ENCODE measurements around the gene KCNV2.

DNA sequence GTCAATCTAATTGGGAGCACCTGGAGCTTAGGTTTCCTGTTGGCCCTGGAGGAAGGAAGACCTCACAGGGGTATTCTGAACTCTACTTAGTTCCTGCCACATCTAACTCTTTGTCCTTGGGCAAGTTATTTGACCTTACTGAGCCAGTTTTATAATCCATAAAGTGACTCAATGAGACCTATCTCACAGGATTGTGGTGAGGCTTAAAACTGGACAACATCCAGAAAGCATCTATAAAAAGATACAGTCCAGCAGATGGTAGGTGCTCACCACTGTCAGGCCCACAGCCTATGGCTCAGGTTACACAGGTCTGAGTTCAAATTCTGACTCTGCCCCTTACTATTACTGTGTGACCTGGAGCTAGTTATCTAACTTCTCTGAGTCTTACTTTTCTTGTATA lies 23.3 kb downstream of the KCNV2 start:
- TF ChIP-seq, protein P1, sequence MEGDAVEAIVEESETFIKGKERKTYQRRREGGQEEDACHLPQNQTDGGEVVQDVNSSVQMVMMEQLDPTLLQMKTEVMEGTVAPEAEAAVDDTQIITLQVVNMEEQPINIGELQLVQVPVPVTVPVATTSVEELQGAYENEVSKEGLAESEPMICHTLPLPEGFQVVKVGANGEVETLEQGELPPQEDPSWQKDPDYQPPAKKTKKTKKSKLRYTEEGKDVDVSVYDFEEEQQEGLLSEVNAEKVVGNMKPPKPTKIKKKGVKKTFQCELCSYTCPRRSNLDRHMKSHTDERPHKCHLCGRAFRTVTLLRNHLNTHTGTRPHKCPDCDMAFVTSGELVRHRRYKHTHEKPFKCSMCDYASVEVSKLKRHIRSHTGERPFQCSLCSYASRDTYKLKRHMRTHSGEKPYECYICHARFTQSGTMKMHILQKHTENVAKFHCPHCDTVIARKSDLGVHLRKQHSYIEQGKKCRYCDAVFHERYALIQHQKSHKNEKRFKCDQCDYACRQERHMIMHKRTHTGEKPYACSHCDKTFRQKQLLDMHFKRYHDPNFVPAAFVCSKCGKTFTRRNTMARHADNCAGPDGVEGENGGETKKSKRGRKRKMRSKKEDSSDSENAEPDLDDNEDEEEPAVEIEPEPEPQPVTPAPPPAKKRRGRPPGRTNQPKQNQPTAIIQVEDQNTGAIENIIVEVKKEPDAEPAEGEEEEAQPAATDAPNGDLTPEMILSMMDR (IDR thresholded peaks at IDR 0.05), result no peak
- TF ChIP-seq POLR2A (IDR thresholded peaks at IDR 0.05), result no peak
- no peak for TF ChIP-seq POLR2AphosphoS5 (IDR thresholded peaks at IDR 0.05)

Measured in upper lobe of left lung (tissue), 4 donors.